Cardiac fibroblast (primary cell): Measurements from ENCODE around the gene ANKRD50.

ENCODE experiments used
- DNase-seq, 2 donors: peaks; one replicate each; pipeline versions ENCODE4 v3.0.0 to v3.0.0-alpha.2; 2010; ENCODE audit warnings: low read depth in 2 of 2
- H3K4me3 ChIP-seq, 2 donors: replicated peaks in 1 of 2; 1 replicate in 1 of 2; 2 replicates in 1 of 2; pipeline ENCODE4 v1.5.1; 2011; ENCODE audit warnings: low read depth in 2 of 2, low read length in 2 of 2, mild to moderate bottlenecking in 2 of 2, moderate library complexity in 1 of 2
- TF ChIP-seq, protein P1 (sequence below): IDR thresholded peaks from one replicate; pipeline ENCODE4 v1.5.1; 2011; ENCODE audit warnings: low read depth, mild to moderate bottlenecking, low read length, inconsistent platforms

The ANKRD50 gene

DNA sequence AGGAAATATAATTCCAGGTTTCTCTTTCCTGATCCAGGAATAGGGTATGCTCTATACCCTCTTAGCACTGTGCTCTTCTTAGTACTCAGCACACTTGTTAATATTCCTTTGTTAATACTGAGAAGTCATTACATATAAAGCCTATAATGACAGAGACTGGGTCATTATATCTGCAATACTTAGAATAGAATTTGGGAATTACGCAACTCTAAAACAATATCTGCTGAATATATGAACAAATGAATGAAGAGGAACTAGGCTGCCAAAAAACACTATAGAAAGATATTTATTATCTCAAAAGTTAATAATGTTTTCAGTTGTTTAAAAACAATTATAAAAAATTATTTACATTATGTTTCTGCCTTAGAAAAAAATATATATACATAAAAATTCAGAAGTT lies 36.4 kb upstream of the ANKRD50 start:
- TF ChIP-seq, protein P1, sequence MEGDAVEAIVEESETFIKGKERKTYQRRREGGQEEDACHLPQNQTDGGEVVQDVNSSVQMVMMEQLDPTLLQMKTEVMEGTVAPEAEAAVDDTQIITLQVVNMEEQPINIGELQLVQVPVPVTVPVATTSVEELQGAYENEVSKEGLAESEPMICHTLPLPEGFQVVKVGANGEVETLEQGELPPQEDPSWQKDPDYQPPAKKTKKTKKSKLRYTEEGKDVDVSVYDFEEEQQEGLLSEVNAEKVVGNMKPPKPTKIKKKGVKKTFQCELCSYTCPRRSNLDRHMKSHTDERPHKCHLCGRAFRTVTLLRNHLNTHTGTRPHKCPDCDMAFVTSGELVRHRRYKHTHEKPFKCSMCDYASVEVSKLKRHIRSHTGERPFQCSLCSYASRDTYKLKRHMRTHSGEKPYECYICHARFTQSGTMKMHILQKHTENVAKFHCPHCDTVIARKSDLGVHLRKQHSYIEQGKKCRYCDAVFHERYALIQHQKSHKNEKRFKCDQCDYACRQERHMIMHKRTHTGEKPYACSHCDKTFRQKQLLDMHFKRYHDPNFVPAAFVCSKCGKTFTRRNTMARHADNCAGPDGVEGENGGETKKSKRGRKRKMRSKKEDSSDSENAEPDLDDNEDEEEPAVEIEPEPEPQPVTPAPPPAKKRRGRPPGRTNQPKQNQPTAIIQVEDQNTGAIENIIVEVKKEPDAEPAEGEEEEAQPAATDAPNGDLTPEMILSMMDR = no peak
- no peak for DNase-seq
- H3K4me3 ChIP-seq = no peak overlapping the region

DNA sequence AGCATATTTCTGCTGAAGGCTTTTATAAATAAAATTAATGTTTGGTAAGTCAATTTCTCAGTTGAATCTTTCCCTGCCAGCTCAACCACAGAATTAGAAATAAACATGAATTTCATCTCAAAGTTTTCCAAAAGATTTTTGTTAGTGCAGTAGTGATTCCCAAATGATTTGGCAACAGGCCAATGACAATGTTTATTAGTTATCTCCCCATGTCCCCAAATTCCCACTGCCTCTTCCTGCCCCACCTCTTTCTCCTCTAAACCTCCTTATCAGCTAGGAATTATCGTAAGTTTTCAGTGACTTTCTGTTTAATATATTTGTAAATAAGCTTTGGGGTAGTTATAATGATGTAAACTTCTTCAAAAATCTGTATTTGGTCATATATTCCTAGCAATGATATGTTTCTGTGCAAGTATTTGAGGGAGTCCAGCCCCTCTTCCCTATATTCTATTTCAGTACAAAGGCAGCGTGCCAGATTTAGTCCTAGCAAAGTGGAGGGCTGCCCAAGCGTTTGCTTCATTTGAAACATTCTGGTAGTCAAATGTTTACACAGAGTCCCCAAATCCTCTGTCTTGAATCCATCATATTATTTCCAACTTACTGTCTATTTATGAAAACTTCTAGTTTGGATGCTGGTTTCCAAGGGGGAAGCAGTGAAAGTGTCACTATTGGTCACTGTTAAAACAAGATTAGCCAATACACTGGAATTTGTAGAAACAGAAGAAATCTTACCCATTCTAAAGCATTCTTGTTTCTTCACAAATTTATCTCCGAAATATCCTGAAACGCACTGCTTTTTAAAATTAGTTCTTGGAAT lies 33.7 kb upstream of the ANKRD50 start:
- peak; percentile 59 to 60 for DNase-seq
- TF ChIP-seq, protein P1 = no peak
- no peak overlapping the region for H3K4me3 ChIP-seq

DNA sequence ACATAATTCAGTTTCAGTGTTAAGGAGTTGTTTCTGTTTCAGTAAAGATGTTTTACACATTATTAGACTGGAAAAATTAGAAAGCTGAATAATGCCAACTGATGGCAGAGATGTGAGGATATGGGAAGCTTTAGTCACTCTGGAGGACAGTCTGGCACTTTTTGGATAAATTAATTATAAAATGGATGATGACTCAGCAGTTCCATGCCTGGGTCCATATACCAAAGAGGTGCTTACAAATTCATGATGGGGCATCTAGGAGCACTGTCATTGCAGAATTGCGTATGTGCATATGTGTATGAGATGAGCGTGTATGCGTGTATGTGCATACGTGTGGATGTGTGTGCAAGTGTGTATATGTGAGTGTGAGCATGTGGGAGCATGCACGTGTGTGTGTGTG lies 31.2 kb upstream of the ANKRD50 start:
- DNase-seq = no peak
- H3K4me3 ChIP-seq = no peak overlapping the region
- TF ChIP-seq, protein P1 = no peak

DNA sequence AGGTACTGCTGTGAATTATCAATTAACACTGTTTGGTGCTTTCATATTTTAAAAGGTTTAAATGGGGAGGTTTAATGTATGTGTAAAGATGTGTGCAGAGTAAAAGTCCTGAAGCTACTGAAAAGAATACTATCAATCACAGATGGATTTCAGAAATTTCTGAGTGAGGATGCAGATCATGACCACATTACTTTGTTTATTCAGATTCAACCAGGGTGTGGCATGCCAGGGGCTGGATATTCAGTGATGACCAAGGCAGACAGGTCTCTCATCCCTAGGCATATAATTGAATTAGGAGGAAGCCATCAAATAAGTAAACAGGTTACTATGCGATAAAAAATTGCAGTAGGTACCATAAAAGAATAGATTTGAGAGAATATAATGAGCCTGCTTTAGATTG lies 28.0 kb upstream of the ANKRD50 start:
- no peak overlapping the region for H3K4me3 ChIP-seq
- TF ChIP-seq, protein P1 = no peak
- no peak for DNase-seq

DNA sequence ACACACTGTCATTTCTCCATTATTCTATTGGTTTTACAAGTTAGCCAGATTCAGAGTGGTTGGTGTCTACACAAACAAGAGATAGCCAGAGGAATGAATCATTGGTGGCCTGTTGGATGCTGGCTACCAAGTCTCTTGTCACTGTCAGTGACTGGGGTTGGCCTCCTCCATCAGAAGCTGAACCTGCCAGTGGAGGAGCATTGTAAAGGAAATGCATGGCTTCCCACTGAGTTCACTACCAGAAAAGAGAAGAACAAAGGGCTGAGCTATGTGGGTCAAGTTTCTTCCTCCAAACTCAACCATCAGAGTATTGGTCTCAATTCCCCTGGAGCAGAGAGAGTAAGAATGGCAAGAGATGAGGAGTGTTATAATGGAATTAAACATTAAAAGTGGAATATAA lies 26.5 kb upstream of the ANKRD50 start:
- no peak overlapping the region for H3K4me3 ChIP-seq
- no peak for DNase-seq
- TF ChIP-seq, protein P1 = no peak

DNA sequence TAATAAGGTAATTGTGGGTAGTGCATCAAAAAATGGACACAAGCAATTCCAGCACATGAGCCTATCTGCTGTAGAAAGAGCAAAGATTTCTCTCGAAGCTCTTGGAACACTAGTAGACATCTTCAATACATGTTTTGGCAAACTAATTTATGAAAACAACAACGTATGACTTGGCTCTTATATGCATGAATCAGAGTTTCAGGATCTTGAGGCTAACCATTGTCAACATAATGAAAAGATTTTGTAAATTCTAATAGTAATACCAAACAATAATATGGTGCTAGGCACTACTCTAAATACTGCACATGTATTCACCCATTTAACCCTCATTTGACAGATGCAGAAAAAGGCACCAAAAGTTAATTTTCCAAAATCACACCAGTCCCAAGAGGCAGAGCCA lies 25.1 kb upstream of the ANKRD50 start:
- no peak overlapping the region for H3K4me3 ChIP-seq
- TF ChIP-seq, protein P1 = no peak
- peak in 1 of 2 donors; percentile 62 for DNase-seq

DNA sequence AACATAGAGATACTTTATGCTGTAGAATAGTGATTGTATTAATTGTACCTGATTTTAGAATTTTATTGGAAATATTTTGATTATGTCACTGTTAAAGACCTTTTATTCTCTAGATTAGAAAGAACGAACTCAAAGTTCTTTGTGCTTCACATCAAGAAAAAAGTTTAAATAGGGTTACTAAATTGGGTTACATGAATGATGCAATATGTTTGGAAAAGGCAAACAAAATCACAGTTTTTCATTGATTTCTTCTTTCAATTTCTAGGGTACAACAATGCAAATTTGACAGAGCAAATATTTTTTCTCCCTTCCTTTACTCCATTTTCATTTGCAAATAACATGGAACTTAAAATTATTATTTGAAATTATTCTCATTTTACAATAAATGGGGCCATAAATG lies 24.0 kb upstream of the ANKRD50 start:
- TF ChIP-seq, protein P1 = no peak
- no peak overlapping the region for H3K4me3 ChIP-seq
- no peak for DNase-seq
